ENCODE measurements around the gene CIZ1. TPM values are rescaled to one million over a fixed set of nuclear protein-coding genes. Genes with fewer than 3 reads are reported as not detected.

Gene CIZ1
- total and polyA plus RNA-seq, 2 of the 13 experiments (the other 11 are each of a cell fraction or from before 2014, with no cell fraction given), result 30.6 to 50.3 TPM

GRCh38 chr9:128127990-128128835, 63.2 kb downstream of the CIZ1 start (continued):
- TF ChIP-seq JARID2 (CRISPR knock-in tag; IDR thresholded peaks at IDR 0.05; ENCODE audit: insufficient replicate concordance) (no peak), ASH2L (IDR thresholded peaks at IDR 0.05; ENCODE audit: insufficient read length, low read depth, low read length) (no peak), TAF1 (CRISPR knock-in tag; IDR thresholded peaks at IDR 0.05) (peak; percentile 64; the same call in 1 of the 2 replicates), ZFYVE20 (CRISPR knock-in tag; IDR thresholded peaks at IDR 0.05; ENCODE audit: borderline replicate concordance, low read depth) (no peak), CENPX (CRISPR knock-in tag; IDR thresholded peaks at IDR 0.05) (no peak), CEBPB (IDR thresholded peaks at IDR 0.05; ENCODE audit: borderline replicate concordance, low read depth, low read length) (no peak), ZNF724P (CRISPR knock-in tag; IDR thresholded peaks at IDR 0.05; ENCODE audit: borderline replicate concordance) (peak; percentile 63; the same call in 1 of the 2 replicates), ZNF556 (CRISPR knock-in tag; IDR thresholded peaks at IDR 0.05; ENCODE audit: borderline replicate concordance) (no peak; the same call in 1 of the 2 replicates), CHCHD3 (CRISPR knock-in tag; IDR thresholded peaks at IDR 0.05) (no peak; the same call in 1 of the 2 replicates), ZNF468 (CRISPR knock-in tag; IDR thresholded peaks at IDR 0.05) (no peak), MYC (CRISPR knock-in tag; IDR thresholded peaks at IDR 0.05; ENCODE audit: borderline replicate concordance) (peak; percentile 75; the same call in 1 of the 2 replicates), EP300 (IDR thresholded peaks at IDR 0.05; ENCODE audit: low read depth in 2 of 2, low read length in 2 of 2) (no peak), EP300 (CRISPR knock-in tag; IDR thresholded peaks at IDR 0.05; ENCODE audit: borderline replicate concordance) (no peak), FOXM1 (CRISPR knock-in tag; IDR thresholded peaks at IDR 0.05) (no peak), ZNF614 (CRISPR knock-in tag; IDR thresholded peaks at IDR 0.05; ENCODE audit: borderline replicate concordance) (no peak), RBM22 (optimal IDR thresholded peaks at IDR 0.05; ENCODE audit: low read length) (no peak), ZNF530 (CRISPR knock-in tag; IDR thresholded peaks at IDR 0.05; ENCODE audit: low read depth) (no peak), HDAC6 (IDR thresholded peaks at IDR 0.05; ENCODE audit: low read depth, low read length) (no peak), JUND (CRISPR knock-in tag; IDR thresholded peaks at IDR 0.05) (no peak)
- TF ChIP-seq, protein P1, sequence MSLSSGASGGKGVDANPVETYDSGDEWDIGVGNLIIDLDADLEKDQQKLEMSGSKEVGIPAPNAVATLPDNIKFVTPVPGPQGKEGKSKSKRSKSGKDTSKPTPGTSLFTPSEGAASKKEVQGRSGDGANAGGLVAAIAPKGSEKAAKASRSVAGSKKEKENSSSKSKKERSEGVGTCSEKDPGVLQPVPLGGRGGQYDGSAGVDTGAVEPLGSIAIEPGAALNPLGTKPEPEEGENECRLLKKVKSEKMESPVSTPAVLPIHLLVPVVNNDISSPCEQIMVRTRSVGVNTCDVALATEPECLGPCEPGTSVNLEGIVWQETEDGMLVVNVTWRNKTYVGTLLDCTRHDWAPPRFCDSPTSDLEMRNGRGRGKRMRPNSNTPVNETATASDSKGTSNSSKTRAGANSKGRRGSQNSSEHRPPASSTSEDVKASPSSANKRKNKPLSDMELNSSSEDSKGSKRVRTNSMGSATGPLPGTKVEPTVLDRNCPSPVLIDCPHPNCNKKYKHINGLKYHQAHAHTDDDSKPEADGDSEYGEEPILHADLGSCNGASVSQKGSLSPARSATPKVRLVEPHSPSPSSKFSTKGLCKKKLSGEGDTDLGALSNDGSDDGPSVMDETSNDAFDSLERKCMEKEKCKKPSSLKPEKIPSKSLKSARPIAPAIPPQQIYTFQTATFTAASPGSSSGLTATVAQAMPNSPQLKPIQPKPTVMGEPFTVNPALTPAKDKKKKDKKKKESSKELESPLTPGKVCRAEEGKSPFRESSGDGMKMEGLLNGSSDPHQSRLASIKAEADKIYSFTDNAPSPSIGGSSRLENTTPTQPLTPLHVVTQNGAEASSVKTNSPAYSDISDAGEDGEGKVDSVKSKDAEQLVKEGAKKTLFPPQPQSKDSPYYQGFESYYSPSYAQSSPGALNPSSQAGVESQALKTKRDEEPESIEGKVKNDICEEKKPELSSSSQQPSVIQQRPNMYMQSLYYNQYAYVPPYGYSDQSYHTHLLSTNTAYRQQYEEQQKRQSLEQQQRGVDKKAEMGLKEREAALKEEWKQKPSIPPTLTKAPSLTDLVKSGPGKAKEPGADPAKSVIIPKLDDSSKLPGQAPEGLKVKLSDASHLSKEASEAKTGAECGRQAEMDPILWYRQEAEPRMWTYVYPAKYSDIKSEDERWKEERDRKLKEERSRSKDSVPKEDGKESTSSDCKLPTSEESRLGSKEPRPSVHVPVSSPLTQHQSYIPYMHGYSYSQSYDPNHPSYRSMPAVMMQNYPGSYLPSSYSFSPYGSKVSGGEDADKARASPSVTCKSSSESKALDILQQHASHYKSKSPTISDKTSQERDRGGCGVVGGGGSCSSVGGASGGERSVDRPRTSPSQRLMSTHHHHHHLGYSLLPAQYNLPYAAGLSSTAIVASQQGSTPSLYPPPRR (CRISPR knock-in tag; IDR thresholded peaks at IDR 0.05; ENCODE audit: borderline replicate concordance), result no peak
- TF ChIP-seq, protein P2, sequence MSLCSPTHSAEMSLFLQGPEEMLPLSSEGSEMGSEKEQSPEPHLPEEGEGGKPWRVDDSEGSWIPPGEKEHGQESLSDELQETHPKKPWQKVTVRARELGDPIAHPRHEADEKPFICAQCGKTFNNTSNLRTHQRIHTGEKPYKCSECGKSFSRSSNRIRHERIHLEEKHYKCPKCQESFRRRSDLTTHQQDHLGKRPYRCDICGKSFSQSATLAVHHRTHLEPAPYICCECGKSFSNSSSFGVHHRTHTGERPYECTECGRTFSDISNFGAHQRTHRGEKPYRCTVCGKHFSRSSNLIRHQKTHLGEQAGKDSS (CRISPR knock-in tag; IDR thresholded peaks at IDR 0.05; ENCODE audit: borderline replicate concordance, low read depth), result no peak
- TF ChIP-seq, protein P3, sequence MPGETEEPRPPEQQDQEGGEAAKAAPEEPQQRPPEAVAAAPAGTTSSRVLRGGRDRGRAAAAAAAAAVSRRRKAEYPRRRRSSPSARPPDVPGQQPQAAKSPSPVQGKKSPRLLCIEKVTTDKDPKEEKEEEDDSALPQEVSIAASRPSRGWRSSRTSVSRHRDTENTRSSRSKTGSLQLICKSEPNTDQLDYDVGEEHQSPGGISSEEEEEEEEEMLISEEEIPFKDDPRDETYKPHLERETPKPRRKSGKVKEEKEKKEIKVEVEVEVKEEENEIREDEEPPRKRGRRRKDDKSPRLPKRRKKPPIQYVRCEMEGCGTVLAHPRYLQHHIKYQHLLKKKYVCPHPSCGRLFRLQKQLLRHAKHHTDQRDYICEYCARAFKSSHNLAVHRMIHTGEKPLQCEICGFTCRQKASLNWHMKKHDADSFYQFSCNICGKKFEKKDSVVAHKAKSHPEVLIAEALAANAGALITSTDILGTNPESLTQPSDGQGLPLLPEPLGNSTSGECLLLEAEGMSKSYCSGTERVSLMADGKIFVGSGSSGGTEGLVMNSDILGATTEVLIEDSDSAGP (CRISPR knock-in tag; IDR thresholded peaks at IDR 0.05; ENCODE audit: borderline replicate concordance), result peak; percentile 99

Measured in HepG2 (cell line).